SK-N-SH treated with all-trans-retinoic acid at 6 μM for 48 hours (cell line): ENCODE data around the gene DOCK4.
A peak's percentile ranks its signal among the peaks of the same experiment; 100 is the strongest.

Experiments used
- ATAC-seq: fragments of 200-7000 bp; cut with Tn5 transposase; 3 replicates; pipeline ENCODE4 v1.9.1; 2020; ENCODE audit warnings: mild to moderate bottlenecking, moderate library complexity
- ARNTL ChIP-seq: fragments of 450-650 bp; formaldehyde crosslinking; IDR thresholded peaks from 2 replicates; pipeline ENCODE4 v1.5.0; 2020; ENCODE audit warnings: low read depth, mild to moderate bottlenecking, moderate library complexity, borderline replicate concordance
- BACH2 ChIP-seq: fragments of 250-450 bp; sonication (Bioruptor Pico); IDR thresholded peaks from 2 replicates; pipeline ENCODE4 v1.9.0; 2021; ENCODE audit warnings: mild to moderate bottlenecking, borderline replicate concordance
- CSDC2 ChIP-seq: fragments of 250-450 bp; sonication (Bioruptor Pico); IDR thresholded peaks from 2 replicates; pipeline ENCODE4 v1.5.0; 2020; ENCODE audit warnings: mild to moderate bottlenecking, moderate library complexity
- ESRRG ChIP-seq: fragments of 250-450 bp; sonication (Bioruptor Pico); IDR thresholded peaks from 2 replicates; pipeline ENCODE4 v1.6.1; 2021; ENCODE audit warnings: mild to moderate bottlenecking
- GLIS3 ChIP-seq: fragments of 250-450 bp; sonication (Bioruptor Pico); IDR thresholded peaks from 2 replicates; pipeline ENCODE4 v1.5.0; 2020; ENCODE audit warnings: mild to moderate bottlenecking, moderate library complexity
- ISL1 ChIP-seq: fragments of 250-450 bp; sonication (Bioruptor Pico); IDR thresholded peaks from 2 replicates; pipeline ENCODE4 v2.1.2; 2022; ENCODE audit warnings: mild to moderate bottlenecking, moderate library complexity
- OSR1 ChIP-seq: fragments of 250-450 bp; sonication (Bioruptor Pico); IDR thresholded peaks from 2 replicates; pipeline ENCODE4 v1.8.0; 2022; ENCODE audit warnings: moderate library complexity, mild to moderate bottlenecking, inconsistent platforms
- PPARA ChIP-seq: fragments of 250-450 bp; sonication (Bioruptor Pico); IDR thresholded peaks from 2 replicates; pipeline ENCODE4 v1.5.0; 2020; ENCODE audit warnings: mild to moderate bottlenecking, borderline replicate concordance
- RARB ChIP-seq: fragments of 250-450 bp; sonication (Bioruptor Pico); IDR thresholded peaks from 2 replicates; pipeline ENCODE4 v1.8.0; 2021; ENCODE audit warnings: mild to moderate bottlenecking, moderate library complexity
- SNAI2 ChIP-seq: fragments of 250-450 bp; sonication (Bioruptor Pico); IDR thresholded peaks from 2 replicates; pipeline ENCODE4 v1.5.0; 2020; ENCODE audit warnings: mild to moderate bottlenecking, moderate library complexity
- TCF4 ChIP-seq: fragments of 250-450 bp; sonication (Bioruptor Pico); IDR thresholded peaks from 2 replicates; pipeline ENCODE4 v1.8.0; 2021; ENCODE audit warnings: mild to moderate bottlenecking, moderate library complexity, borderline replicate concordance
- TOX ChIP-seq: fragments of 250-450 bp; sonication (Bioruptor Pico); IDR thresholded peaks from 2 replicates; pipeline ENCODE4 v1.8.0; 2021; ENCODE audit warnings: mild to moderate bottlenecking, moderate library complexity, borderline replicate concordance
- ZC3H10 ChIP-seq: fragments of 250-450 bp; sonication (Bioruptor Pico); IDR thresholded peaks from 2 replicates; pipeline ENCODE4 v1.5.1; 2021; ENCODE audit warnings: mild to moderate bottlenecking, moderate library complexity
- ZFP3 ChIP-seq: fragments of 250-450 bp; sonication (Bioruptor Pico); IDR thresholded peaks from 2 replicates; pipeline ENCODE4 v1.5.0; 2020; ENCODE audit warnings: mild to moderate bottlenecking, moderate library complexity
- ZFP30 ChIP-seq: fragments of 450-650 bp; formaldehyde crosslinking; IDR thresholded peaks from 2 replicates; pipeline ENCODE4 v1.5.0; 2022; ENCODE audit warnings: mild to moderate bottlenecking, moderate library complexity
- ZNF565 ChIP-seq: fragments of 450-650 bp; formaldehyde crosslinking; conservative IDR thresholded peaks from 2 replicates; pipeline ENCODE4 v1.5.0; 2020; ENCODE audit warnings: low read depth, mild to moderate bottlenecking, moderate library complexity
- ZNF70 ChIP-seq: fragments of 450-650 bp; formaldehyde crosslinking; IDR thresholded peaks from 2 replicates; pipeline ENCODE4 v1.5.0; 2020; ENCODE audit warnings: mild to moderate bottlenecking, moderate library complexity
- ZNF8 ChIP-seq: fragments of 450-650 bp; formaldehyde crosslinking; IDR thresholded peaks from 2 replicates; pipeline ENCODE4 v1.5.0; 2020; ENCODE audit warnings: mild to moderate bottlenecking, moderate library complexity
- TF ChIP-seq, protein P1 (sequence below): fragments of 250-450 bp; sonication (Bioruptor Pico); IDR thresholded peaks from 2 replicates; pipeline ENCODE4 v1.8.0; 2021; ENCODE audit warnings: low read depth, mild to moderate bottlenecking, moderate library complexity, borderline replicate concordance
- TF ChIP-seq, protein P2 (sequence below): fragments of 250-450 bp; sonication (Bioruptor Pico); IDR thresholded peaks from 2 replicates; pipeline ENCODE4 v1.5.0; 2020; ENCODE audit warnings: mild to moderate bottlenecking, moderate library complexity
- TF ChIP-seq, protein P3 (sequence below): fragments of 250-450 bp; sonication (Bioruptor Pico); IDR thresholded peaks from 2 replicates; pipeline ENCODE4 v1.8.0; 2020; ENCODE audit warnings: mild to moderate bottlenecking, moderate library complexity, borderline replicate concordance
- TF ChIP-seq, protein P4 (sequence below): fragments of 250-450 bp; sonication (Bioruptor Pico); IDR thresholded peaks from 2 replicates; pipeline ENCODE4 v1.5.1; 2021; ENCODE audit warnings: mild to moderate bottlenecking, moderate library complexity

DOCK4 gene

DNA sequence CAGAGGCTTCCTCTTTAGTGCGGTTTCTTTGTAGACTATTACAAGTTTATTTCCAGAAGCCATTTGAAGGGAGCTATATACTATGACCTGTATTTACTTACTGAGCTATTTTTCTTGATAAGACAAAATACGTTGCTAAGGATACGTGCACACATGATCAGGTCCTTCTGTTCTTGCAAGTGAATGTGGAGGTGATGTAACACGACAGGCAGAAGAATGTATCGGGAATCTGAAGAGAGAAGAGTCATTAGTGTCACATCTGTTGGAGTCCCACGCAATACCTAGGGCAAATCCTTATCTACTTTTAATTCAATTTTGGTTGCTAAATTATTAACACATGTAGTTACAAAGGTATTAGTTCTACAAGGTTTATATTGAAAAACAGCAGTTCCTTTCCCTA lies 359.3 kb downstream of the DOCK4 start:
- TF ChIP-seq, protein P1, sequence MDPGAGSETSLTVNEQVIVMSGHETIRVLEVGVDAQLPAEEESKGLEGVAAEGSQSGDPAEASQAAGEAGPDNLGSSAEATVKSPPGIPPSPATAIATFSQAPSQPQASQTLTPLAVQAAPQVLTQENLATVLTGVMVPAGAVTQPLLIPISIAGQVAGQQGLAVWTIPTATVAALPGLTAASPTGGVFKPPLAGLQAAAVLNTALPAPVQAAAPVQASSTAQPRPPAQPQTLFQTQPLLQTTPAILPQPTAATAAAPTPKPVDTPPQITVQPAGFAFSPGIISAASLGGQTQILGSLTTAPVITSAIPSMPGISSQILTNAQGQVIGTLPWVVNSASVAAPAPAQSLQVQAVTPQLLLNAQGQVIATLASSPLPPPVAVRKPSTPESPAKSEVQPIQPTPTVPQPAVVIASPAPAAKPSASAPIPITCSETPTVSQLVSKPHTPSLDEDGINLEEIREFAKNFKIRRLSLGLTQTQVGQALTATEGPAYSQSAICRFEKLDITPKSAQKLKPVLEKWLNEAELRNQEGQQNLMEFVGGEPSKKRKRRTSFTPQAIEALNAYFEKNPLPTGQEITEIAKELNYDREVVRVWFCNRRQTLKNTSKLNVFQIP (CRISPR knock-in tag): no peak
- TF ChIP-seq TCF4 (CRISPR knock-in tag): peak; percentile 96
- peak; percentile 50 for TF ChIP-seq ZNF70 (CRISPR knock-in tag)
- TF ChIP-seq, protein P2, sequence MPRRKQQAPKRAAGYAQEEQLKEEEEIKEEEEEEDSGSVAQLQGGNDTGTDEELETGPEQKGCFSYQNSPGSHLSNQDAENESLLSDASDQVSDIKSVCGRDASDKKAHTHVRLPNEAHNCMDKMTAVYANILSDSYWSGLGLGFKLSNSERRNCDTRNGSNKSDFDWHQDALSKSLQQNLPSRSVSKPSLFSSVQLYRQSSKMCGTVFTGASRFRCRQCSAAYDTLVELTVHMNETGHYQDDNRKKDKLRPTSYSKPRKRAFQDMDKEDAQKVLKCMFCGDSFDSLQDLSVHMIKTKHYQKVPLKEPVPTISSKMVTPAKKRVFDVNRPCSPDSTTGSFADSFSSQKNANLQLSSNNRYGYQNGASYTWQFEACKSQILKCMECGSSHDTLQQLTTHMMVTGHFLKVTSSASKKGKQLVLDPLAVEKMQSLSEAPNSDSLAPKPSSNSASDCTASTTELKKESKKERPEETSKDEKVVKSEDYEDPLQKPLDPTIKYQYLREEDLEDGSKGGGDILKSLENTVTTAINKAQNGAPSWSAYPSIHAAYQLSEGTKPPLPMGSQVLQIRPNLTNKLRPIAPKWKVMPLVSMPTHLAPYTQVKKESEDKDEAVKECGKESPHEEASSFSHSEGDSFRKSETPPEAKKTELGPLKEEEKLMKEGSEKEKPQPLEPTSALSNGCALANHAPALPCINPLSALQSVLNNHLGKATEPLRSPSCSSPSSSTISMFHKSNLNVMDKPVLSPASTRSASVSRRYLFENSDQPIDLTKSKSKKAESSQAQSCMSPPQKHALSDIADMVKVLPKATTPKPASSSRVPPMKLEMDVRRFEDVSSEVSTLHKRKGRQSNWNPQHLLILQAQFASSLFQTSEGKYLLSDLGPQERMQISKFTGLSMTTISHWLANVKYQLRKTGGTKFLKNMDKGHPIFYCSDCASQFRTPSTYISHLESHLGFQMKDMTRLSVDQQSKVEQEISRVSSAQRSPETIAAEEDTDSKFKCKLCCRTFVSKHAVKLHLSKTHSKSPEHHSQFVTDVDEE (CRISPR knock-in tag): peak; percentile 68; the same call in 1 of the 2 replicates
- no peak; the same call in 1 of the 3 replicates for ATAC-seq

DNA sequence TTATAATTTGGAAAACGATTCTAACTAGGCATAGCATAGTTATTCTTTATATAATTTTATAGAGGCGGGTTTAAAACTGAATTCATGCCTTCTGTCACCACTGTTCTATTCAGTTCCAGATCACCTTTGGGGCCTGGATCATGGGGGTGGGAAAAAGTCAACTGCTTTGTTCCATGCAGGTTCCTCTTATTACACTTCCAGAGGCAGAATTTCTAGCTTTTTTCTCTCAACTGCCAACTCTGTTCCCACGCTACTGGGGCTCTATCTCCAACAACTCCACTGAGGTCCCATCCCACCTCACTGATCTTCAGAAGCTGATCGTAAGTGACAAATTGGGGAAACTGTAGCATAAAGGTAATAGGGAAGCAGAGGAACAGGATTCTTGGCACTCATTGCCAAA lies 360.3 kb downstream of the DOCK4 start:
- no peak for ATAC-seq

DNA sequence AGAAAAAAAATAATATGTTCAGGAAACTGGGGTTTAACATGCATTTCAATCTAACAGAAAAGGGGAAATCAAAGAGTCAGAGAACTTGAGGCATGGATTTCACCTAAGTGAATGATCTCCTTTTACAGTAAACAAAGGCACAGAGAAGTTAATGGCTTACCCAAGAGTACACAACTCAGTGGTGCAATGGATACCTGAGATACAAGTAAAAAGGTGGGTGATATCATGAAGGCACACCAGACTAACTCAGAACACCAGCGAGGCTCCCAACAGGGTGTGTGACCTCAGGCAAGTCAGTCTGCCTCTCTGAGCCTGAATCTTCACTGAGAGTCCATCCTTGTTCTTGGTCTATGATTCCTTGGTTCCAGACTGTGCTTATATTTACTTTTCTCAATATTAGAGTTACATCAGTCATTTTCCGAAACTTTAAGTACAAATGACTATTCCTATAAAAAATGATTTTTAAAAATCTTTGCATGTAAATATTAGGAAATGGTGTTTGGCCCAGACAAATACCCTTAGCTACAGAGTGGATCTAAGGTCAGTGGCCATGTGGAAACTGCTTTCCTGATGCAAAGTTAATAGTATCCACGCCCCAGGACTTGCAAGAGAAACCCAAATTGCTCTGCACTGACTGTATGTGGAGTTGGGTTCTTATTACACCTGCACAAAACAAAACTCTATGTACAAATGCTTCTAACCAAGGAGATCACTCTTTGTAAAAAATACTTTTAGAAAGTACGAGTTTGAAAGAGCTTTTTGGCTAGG lies 361.1 kb downstream of the DOCK4 start:
- ATAC-seq: no peak
- TF ChIP-seq BACH2 (CRISPR knock-in tag) (no peak), PPARA (CRISPR knock-in tag) (no peak), ZFP30 (no peak), TOX (CRISPR knock-in tag) (no peak), GLIS3 (CRISPR knock-in tag) (no peak), ZNF565 (CRISPR knock-in tag) (no peak), ZC3H10 (CRISPR knock-in tag) (no peak), ESRRG (CRISPR knock-in tag) (no peak), OSR1 (CRISPR knock-in tag) (no peak), ZNF8 (CRISPR knock-in tag) (no peak), CSDC2 (CRISPR knock-in tag) (no peak), ZNF70 (CRISPR knock-in tag) (no peak)
- TF ChIP-seq, protein P1 (CRISPR knock-in tag): no peak

More for the DNA sequence above, 360.3 kb downstream of the DOCK4 start:
- TF ChIP-seq, protein P3, sequence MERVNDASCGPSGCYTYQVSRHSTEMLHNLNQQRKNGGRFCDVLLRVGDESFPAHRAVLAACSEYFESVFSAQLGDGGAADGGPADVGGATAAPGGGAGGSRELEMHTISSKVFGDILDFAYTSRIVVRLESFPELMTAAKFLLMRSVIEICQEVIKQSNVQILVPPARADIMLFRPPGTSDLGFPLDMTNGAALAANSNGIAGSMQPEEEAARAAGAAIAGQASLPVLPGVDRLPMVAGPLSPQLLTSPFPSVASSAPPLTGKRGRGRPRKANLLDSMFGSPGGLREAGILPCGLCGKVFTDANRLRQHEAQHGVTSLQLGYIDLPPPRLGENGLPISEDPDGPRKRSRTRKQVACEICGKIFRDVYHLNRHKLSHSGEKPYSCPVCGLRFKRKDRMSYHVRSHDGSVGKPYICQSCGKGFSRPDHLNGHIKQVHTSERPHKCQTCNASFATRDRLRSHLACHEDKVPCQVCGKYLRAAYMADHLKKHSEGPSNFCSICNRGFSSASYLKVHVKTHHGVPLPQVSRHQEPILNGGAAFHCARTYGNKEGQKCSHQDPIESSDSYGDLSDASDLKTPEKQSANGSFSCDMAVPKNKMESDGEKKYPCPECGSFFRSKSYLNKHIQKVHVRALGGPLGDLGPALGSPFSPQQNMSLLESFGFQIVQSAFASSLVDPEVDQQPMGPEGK (CRISPR knock-in tag): no peak
- TF ChIP-seq, protein P4, sequence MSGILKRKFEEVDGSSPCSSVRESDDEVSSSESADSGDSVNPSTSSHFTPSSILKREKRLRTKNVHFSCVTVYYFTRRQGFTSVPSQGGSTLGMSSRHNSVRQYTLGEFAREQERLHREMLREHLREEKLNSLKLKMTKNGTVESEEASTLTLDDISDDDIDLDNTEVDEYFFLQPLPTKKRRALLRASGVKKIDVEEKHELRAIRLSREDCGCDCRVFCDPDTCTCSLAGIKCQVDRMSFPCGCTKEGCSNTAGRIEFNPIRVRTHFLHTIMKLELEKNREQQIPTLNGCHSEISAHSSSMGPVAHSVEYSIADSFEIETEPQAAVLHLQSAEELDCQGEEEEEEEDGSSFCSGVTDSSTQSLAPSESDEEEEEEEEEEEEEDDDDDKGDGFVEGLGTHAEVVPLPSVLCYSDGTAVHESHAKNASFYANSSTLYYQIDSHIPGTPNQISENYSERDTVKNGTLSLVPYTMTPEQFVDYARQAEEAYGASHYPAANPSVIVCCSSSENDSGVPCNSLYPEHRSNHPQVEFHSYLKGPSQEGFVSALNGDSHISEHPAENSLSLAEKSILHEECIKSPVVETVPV (CRISPR knock-in tag): no peak
- no peak for TF ChIP-seq ZNF565 (CRISPR knock-in tag)

DNA sequence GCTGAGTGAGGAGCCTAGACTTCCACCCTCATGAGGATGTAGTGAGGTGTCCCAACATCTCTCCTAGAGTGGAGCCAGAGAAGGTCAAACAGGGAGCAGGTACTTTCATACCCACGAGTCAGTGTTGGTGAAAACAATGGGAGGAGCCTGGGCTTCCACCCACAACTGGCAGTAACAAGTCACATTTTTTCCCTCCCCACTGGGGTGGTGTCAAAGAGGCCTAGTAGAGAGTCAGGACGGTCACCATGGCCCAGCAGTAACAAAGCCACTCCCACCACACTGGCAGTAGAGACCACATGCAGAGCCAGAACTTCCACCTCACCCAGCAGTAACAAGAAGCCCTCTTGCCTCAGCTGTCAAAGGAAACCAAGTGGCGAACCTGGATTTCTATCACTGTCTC lies 363.7 kb downstream of the DOCK4 start:
- ATAC-seq: no peak
- TF ChIP-seq ESRRG (CRISPR knock-in tag): no peak
- TF ChIP-seq GLIS3 (CRISPR knock-in tag): no peak
- no peak for TF ChIP-seq RARB (CRISPR knock-in tag)
- no peak for TF ChIP-seq ISL1 (CRISPR knock-in tag)
- no peak for TF ChIP-seq ZC3H10 (CRISPR knock-in tag)
- TF ChIP-seq, protein P4 (CRISPR knock-in tag): no peak
- no peak for TF ChIP-seq BACH2 (CRISPR knock-in tag)
- no peak for TF ChIP-seq ZNF70 (CRISPR knock-in tag)
- TF ChIP-seq ARNTL (CRISPR knock-in tag): no peak
- no peak for TF ChIP-seq OSR1 (CRISPR knock-in tag)
- TF ChIP-seq ZNF8 (CRISPR knock-in tag): no peak
- TF ChIP-seq ZFP3 (CRISPR knock-in tag): no peak
- no peak for TF ChIP-seq CSDC2 (CRISPR knock-in tag)
- no peak for TF ChIP-seq PPARA (CRISPR knock-in tag)
- no peak for TF ChIP-seq SNAI2 (CRISPR knock-in tag)
- no peak for TF ChIP-seq TCF4 (CRISPR knock-in tag)
- no peak for TF ChIP-seq TOX (CRISPR knock-in tag)
- TF ChIP-seq ZFP30: no peak
